GM18870 (cell line): ENCODE measurements around the gene ACY1.

Experiments
- ATAC-seq: cut with Tn5 transposase; IDR thresholded peaks from one replicate; pipeline ENCODE4 v1.9.1; 2021; ENCODE audit warnings: moderate library complexity; ENCODE audit not compliant: unreplicated experiment

ACY1 gene

DNA sequence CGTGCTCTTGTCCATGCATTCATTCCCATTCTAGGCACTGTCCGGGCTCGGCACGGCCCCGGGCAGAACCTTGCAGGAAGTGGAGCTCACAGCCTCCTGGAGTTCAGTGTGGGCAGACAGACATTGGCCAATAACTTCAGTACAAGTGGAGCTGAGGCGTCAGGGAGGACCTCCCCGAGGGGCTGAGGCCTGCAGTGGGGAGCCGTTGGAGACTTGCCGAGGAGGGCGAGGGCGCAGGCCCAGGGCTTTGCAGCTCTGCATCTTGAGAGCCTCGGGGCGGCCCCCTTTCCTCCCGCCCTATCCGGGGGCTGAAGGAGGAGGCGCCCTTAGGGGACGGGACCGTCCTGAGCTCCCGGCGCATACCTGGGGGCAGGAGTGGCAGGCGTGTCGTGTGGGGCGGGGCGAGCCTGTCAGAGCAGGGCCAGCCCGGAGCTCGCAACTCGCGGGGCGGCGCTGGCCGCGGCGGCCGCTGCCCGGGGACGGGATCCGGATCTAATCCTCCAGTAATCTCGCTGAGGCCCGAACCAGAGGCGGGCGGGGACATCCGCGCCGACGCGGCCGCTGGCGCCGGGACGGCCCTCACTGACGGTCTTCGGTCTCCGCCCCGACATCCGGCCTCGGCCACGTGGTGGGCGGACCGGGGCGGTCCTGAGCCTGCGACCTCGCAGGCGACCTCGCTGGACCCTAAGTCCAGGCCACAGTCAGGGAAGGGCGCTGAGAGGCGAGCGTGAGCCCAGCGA, at the start of gene ACY1:
ACY1 (plus strand) TSS at position 698 of the 740 bp plus-strand sequence. CDS start 530 bp downstream, outside the sequence.
- ATAC-seq: peak; percentile 49

- ATAC-seq: no peak
Observed at GRCh38 chr3:51934139-51934850, 49.0 kb upstream of the ACY1 start.

- no peak for ATAC-seq
Observed at GRCh38 chr3:51934991-51935885, 48.1 kb upstream of the ACY1 start.

DNA sequence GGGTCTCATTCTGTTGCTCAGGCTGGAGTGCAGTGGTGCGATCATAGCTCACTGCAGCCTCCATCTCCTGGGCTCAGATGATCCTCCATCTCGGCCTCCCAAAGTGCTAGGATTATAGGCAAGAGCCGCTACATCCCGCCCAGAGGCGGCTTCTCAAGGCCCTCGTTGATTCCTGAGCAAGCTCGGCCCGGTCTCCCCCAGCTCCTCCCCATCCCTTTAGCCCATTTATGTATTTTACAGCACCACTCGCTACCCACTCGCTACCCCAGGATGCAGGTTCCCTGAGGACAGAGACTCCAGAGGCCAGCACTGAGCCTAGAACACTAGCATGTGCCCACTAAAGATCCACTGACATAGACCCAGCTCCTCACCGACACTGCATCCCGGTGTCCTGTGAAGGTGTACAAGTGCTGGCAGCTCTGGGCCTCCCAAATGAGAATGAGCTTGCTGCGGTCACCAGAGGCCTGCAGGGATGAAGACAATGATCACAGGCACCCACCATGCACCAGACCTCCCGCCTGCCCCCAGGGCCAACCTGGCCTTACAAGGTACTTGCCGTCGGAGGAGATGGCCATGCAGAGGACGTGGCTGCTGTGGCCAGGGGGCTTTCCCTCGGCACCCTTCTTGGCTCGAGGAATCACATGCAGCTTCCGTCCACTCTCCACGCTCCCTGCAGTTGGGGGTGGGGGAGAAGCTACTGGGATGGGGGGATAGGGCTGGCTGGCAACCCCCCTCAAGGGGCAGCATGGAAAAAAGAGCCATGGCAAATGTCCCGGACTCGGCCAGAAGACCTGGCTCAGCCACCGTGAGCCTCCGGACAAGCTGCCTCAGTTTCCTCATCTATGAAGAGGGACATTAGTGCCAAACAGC, 47.2 kb upstream of the ACY1 start:
- no peak for ATAC-seq

- ATAC-seq: no peak
Observed at GRCh38 chr3:51937014-51937413, 46.3 kb upstream of the ACY1 start.

- ATAC-seq: no peak
Observed at GRCh38 chr3:51937611-51938450, 45.5 kb upstream of the ACY1 start.

DNA sequence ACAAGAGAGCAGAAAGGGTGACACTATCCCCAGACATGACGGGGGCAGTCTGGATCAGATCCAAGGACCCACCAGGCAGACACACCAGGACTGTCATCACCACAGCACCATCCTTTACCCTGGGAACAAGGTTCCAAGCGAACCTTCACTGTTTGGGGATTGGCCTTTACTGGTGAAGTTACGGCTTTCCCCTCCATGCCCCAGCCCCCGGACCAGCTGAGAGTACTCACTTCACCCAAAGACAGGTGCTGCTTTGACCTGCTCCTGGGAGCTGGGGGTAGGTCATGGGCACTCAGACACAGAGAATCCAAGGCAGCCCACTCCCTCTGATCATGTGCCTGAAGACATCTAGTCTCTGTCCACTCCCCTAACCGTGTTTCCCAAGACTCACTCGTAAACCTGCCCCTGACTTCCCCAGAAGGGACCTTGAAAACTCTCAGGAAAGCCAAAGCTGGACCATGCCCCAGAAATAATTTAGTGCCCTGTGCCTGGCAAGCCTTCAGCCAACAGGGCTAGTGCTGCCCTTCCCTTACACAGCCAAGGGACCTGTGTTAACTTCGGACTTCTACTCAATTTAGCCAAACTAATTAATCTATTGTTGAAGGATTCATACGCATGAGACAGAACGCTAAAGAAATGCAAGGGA, 44.4 kb upstream of the ACY1 start:
- ATAC-seq: no peak

GRCh38 chr3:51940648-51941462, 42.5 kb upstream of the ACY1 start:
- no peak for ATAC-seq

GRCh38 chr3:51941463-51941797, 41.9 kb upstream of the ACY1 start:
- ATAC-seq: no peak

DNA sequence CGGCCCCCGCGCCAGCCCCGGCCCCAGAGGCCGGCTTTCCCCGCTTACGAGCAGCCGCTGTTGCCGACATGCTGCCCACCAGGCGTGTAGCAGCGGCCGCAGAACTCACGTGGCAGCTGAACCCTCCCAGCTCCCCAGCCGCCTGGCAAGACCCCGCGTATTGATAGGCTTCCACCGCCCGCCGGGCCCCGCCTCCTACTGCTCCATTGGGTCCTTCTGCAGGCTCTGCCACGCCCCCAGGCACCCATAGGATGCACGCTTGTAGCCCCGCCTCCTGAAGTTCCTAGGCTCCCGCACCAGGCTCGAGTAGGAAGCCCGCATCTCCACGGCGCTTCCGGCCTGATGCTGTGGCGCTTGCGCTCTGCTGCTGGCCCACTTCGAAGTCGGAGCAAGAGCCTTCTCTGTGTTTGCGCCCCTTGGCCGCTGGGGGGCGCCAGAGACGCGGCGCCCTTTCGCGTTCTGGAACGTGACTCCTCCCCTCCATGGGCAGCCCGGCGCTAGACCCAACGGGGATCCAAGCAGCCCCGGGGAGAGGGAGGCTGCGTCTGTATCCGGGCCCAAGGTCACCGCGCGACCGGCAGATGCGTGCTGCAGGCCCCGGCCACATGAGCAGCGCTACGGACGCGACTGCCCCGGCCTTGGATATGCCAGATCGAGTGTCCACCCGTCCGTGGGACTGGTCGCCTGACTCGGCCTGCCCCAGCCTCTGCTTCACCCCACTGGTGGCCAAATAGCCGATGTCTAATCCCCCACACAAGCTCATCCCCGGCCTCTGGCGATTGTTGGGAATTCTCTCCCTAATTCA, 41.3 kb upstream of the ACY1 start, which contains the start of the genes PARP3 and RRP9:
PARP3 (plus strand) TSS at position 566 of the 805 bp plus-strand sequence. CDS start 993 bp downstream, outside the sequence.
RRP9 (minus strand) TSS at position 107 of the 805 bp plus-strand sequence; CDS start at position 70, 37 bp downstream.
- ATAC-seq: peak; percentile 86

GRCh38 chr3:51942603-51943450, 40.5 kb upstream of the ACY1 start:
- ATAC-seq: peak; percentile 1

GRCh38 chr3:51943451-51944391, 39.6 kb upstream of the ACY1 start:
- no peak for ATAC-seq

DNA sequence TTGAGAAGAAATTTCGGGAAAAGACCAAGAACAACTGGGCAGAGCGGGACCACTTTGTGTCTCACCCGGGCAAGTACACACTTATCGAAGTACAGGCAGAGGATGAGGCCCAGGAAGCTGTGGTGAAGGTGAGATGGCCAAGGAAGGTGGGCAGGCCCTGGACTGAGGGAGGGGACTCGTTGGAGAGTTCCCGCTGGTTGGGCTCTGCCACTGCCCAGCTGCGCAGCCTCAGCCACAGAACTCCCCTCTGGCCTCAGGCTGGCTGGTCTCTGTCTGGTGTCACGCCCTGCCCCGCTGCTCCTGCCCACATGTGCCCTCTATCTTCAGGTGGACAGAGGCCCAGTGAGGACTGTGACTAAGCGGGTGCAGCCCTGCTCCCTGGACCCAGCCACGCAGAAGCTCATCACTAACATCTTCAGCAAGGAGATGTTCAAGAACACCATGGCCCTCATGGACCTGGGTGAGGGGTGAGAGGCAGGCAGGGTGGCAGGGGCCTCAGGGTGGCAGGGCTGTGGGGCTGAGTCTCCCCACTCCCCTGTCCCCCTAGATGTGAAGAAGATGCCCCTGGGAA, 38.8 kb upstream of the ACY1 start:
- ATAC-seq: no peak

DNA sequence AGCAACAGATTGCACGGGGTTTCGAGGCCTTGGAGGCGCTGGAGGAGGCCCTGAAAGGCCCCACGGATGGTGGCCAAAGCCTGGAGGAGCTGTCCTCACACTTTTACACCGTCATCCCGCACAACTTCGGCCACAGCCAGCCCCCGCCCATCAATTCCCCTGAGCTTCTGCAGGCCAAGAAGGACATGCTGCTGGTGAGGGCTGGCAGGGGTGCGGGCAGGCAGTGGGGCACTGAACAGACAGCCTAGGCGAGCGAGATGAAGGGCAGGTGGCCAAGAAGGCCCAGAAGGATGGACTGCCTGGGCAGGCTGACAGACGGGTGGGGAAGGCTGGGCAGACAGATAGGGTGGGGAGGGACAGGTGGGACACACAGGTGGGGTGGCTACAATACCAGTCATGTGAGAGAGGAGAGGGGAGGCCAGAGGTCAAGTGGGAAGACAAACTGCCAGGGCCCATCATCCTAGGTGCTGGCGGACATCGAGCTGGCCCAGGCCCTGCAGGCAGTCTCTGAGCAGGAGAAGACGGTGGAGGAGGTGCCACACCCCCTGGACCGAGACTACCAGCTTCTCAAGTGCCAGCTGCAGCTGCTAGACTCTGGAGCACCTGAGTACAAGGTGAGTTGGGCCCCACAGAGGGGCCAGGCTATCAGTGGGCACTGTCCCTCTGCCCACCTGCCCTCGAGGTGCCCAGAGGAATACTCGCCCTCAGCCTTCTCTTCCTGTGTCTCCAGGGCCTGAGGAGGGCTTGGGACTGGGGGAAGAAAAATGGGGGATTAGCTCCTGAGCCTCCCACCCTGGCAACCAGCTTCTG, 38.1 kb upstream of the ACY1 start:
- ATAC-seq: no peak
